Osteocyte (in vitro differentiated cells): ENCODE results near the gene DEFB113. TPM values are rescaled to one million over a fixed set of nuclear protein-coding genes. Genes with fewer than 3 reads are reported as not detected.

ENCODE experiments used
- DNase-seq: peaks from one replicate; pipeline ENCODE4 v3.0.0; 2021; ENCODE audit warnings: mixed read lengths; ENCODE audit not compliant: unreplicated experiment; ENCODE audit errors: extremely low spot score
- H3K27ac Mint-ChIP-seq: one replicate; pipeline ENCODE4 v1.8.0; 2021; ENCODE audit warnings: mild to moderate bottlenecking, mixed read lengths; ENCODE audit not compliant: unreplicated experiment
- H3K27me3 Mint-ChIP-seq: one replicate; pipeline ENCODE4 v1.8.0; 2021; ENCODE audit warnings: mixed read lengths; ENCODE audit not compliant: unreplicated experiment
- H3K36me3 Mint-ChIP-seq: one replicate; pipeline ENCODE4 v1.8.0; 2021; ENCODE audit warnings: mixed read lengths; ENCODE audit not compliant: unreplicated experiment
- H3K4me1 Mint-ChIP-seq: one replicate; pipeline ENCODE4 v1.8.0; 2021; ENCODE audit warnings: mixed read lengths; ENCODE audit not compliant: unreplicated experiment
- H3K4me3 Mint-ChIP-seq: one replicate; pipeline ENCODE4 v1.8.0; 2021; ENCODE audit warnings: mild to moderate bottlenecking, moderate library complexity, mixed read lengths; ENCODE audit not compliant: unreplicated experiment
- H3K9me3 Mint-ChIP-seq: one replicate; pipeline ENCODE4 v1.8.0; 2021; ENCODE audit warnings: mixed read lengths; ENCODE audit not compliant: unreplicated experiment
- CTCF ChIP-seq: fragments of 200-600 bp; sonication (generic); IDR thresholded peaks from 2 replicates; pipeline ENCODE4 v1.5.0; 2021; ENCODE audit warnings: antibody characterized with exemption, mild to moderate bottlenecking, moderate library complexity
- total RNA-seq: library from RNA; stranded (reverse); gene quantifications from 2 replicates; pipeline ENCODE4 v1.2.1, GENCODE V29; 2021

Gene DEFB113
- total RNA-seq, 1 donor from 2014 or later = not detected

DNA sequence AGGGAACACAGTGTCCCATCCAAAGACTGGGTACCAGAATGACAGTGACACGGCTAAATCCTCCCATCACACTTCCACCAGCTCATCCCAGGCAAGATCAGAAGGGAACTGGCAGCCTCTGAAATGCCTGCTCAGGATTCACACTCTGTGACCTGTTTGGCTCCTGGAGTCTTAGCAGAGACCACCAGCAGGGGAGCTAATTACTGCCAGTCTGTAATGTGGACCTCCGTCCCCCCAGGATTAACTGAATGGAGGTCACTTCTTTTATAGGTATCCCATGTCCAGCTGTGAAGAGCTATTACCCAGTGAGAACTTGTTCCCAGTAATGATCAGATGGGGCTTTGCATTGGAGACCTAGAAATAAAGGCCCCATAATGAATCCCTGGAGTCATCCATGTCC is 50.6 kb downstream of the DEFB113 start:
- no peaks in the 10 kb centered on the region for H3K4me1 Mint-ChIP-seq
- H3K36me3 Mint-ChIP-seq = no peaks in the 10 kb centered on the region
- H3K27me3 Mint-ChIP-seq = no peaks in the 10 kb centered on the region
- H3K4me3 Mint-ChIP-seq = no peak overlapping the region
- no peak for TF ChIP-seq CTCF
- no peak for DNase-seq
- no peaks in the 10 kb centered on the region for H3K9me3 Mint-ChIP-seq
- H3K27ac Mint-ChIP-seq = no peak overlapping the region

Other genes starting within 250 kb of the DEFB113 start
- not detected in 2 replicates for gene CRISP3, start 225.2 kb downstream of the DEFB113 start, total RNA-seq
- gene PGK2, start 182.3 kb downstream of the DEFB113 start, total RNA-seq = not detected in 2 replicates
- not detected in 2 replicates for gene CRISP1, start 103.1 kb downstream of the DEFB113 start, total RNA-seq
- gene DEFB114, start 5.5 kb downstream of the DEFB113 start, total RNA-seq = not detected in 2 replicates
- not detected in 2 replicates for gene DEFB110, start 52.4 kb upstream of the DEFB113 start, total RNA-seq
- gene DEFB112, start 80.3 kb upstream of the DEFB113 start, total RNA-seq = not detected in 2 replicates